Caco-2 (cell line): ENCODE data around the gene ERBB4. TPM values are rescaled to one million over a fixed set of nuclear protein-coding genes. Genes with fewer than 3 reads are reported as not detected.

Experiments
- BruUV-seq: library from RNA; stranded (reverse); fragments of 400-500 nt; replicated peaks from 2 replicates; lab custom pipeline; 2021; lab: Mats Ljungman, UMichigan
- CTCF ChIA-PET: fragments of 300-600 bp; sonication (Branson Sonifier 250); formaldehyde crosslinking; loops from one replicate; lab custom pipeline; 2022; ENCODE audit warnings: antibody characterized with exemption; lab: Charles Lee
- POLR2A ChIA-PET: fragments of 300-600 bp; sonication (Branson Sonifier 250); formaldehyde crosslinking; loops from one replicate; lab custom pipeline; 2022; ENCODE audit warnings: antibody characterized with exemption; lab: Charles Lee
- DNase-seq, 2 experiments: peaks; one replicate each; pipeline versions ENCODE4 v3.0.0 to v3.0.0-alpha.2; 2020 to 2022
- H3K27me3 ChIP-seq: replicated peaks from 2 replicates; pipeline ENCODE4 v1.6.0; 2011; ENCODE audit warnings: low read length; ENCODE audit not compliant: control insufficient read depth, insufficient read depth
- H3K36me3 ChIP-seq: 2 replicates; pipeline ENCODE4 v1.5.1; 2011; ENCODE audit warnings: low read length; ENCODE audit not compliant: control insufficient read depth, insufficient read depth
- H3K4me1 ChIP-seq: fragments of 250-450 bp; sonication (Bioruptor Pico); 2 replicates; pipeline ENCODE4 v1.5.1; 2020; ENCODE audit warnings: mild to moderate bottlenecking
- H3K4me3 ChIP-seq: 2 replicates; pipeline ENCODE4 v1.5.1; 2011; ENCODE audit warnings: low read depth, mild to moderate bottlenecking, control low read depth, low read length
- H3K9me3 ChIP-seq: fragments of 250-450 bp; sonication (Bioruptor Pico); 2 replicates; pipeline ENCODE4 v1.5.1; 2020; ENCODE audit warnings: mild to moderate bottlenecking, moderate library complexity
- H3K27ac Mint-ChIP-seq: one replicate; pipeline ENCODE4 v1.8.0; 2022; ENCODE audit warnings: mixed read lengths; ENCODE audit not compliant: unreplicated experiment
- H3K27me3 Mint-ChIP-seq: one replicate; pipeline ENCODE4 v1.8.0; 2022; ENCODE audit warnings: mixed read lengths; ENCODE audit not compliant: insufficient read depth, unreplicated experiment
- H3K36me3 Mint-ChIP-seq: one replicate; pipeline ENCODE4 v1.8.0; 2022; ENCODE audit warnings: mild to moderate bottlenecking, mixed read lengths; ENCODE audit not compliant: insufficient read depth, unreplicated experiment
- H3K4me1 Mint-ChIP-seq: one replicate; pipeline ENCODE4 v1.8.0; 2022; ENCODE audit warnings: low read depth, mixed read lengths; ENCODE audit not compliant: unreplicated experiment
- H3K4me3 Mint-ChIP-seq: one replicate; pipeline ENCODE4 v1.8.0; 2022; ENCODE audit warnings: mild to moderate bottlenecking, moderate library complexity, mixed read lengths; ENCODE audit not compliant: unreplicated experiment
- H3K9me3 Mint-ChIP-seq: one replicate; pipeline ENCODE4 v1.8.0; 2022; ENCODE audit warnings: mixed read lengths; ENCODE audit not compliant: unreplicated experiment
- CTCF ChIP-seq, 2 experiments: fragments of 200-600 bp in 1 of 2; IDR thresholded peaks; 1 replicate in 1 of 2; 2 replicates in 1 of 2; pipeline versions ENCODE4 v1.5.1 to v1.8.0; 2011 to 2022; ENCODE audit warnings: antibody characterized with exemption in 1 of 2, control low read depth in 1 of 2, inconsistent platforms in 1 of 2, low read depth in 1 of 2, low read length in 1 of 2, mild to moderate bottlenecking in 1 of 2, moderate library complexity in 1 of 2; ENCODE audit not compliant: insufficient read depth in 1 of 2, severe bottlenecking in 1 of 2, unreplicated experiment in 1 of 2
- intact Hi-C: fragments of 100-400 bp; cut with micrococcal nuclease; formaldehyde crosslinking; loops from one replicate; pipeline ENCODE4 v1.10.0; 2022; ENCODE audit not compliant: unreplicated experiment
- total RNA-seq: library from RNA; stranded (reverse); gene quantifications from 2 replicates; pipeline ENCODE4 v1.2.3, GENCODE V29; 2022

ERBB4 gene
- total RNA-seq, 1 experiment from 2014 or later = not detected

- no TSS peak for BruUV-seq
- H3K9me3 Mint-ChIP-seq = no peaks in the 10 kb centered on the region
- CTCF ChIA-PET = no interaction called here
- H3K4me3 Mint-ChIP-seq = no peak overlapping the region
- H3K4me3 ChIP-seq = no peak overlapping the region
- H3K27me3 Mint-ChIP-seq = no peaks in the 10 kb centered on the region
- no peak overlapping the region for H3K27ac Mint-ChIP-seq
- H3K36me3 Mint-ChIP-seq = no peaks in the 10 kb centered on the region
- DNase-seq = no peak
- no peak for TF ChIP-seq CTCF (IDR thresholded peaks at IDR 0.05; ENCODE audit: insufficient read depth in 1 of 2, low read depth in 1 of 2, low read length in 1 of 2, severe bottlenecking in 1 of 2, unreplicated experiment in 1 of 2)
- H3K27me3 ChIP-seq = no peaks in the 10 kb centered on the region
- intact Hi-C loops = no loop called here
- H3K36me3 ChIP-seq = no peaks in the 10 kb centered on the region
- no peaks in the 10 kb centered on the region for H3K9me3 ChIP-seq
- H3K4me1 Mint-ChIP-seq = no peaks in the 10 kb centered on the region
- POLR2A ChIA-PET = no interaction called here
- H3K4me1 ChIP-seq = no peaks in the 10 kb centered on the region
These were observed 1115.6 kb downstream of the ERBB4 start for GRCh38 chr2:211423018-211423417.

- intact Hi-C loops = no loop called here
These were observed 1121.1 kb downstream of the ERBB4 start for GRCh38 chr2:211417544-211417943.

GRCh38 chr2:211416373-211416772 lies 1122.2 kb downstream of the ERBB4 start:
- no peaks in the 10 kb centered on the region for H3K36me3 ChIP-seq
- H3K4me1 ChIP-seq = no peaks in the 10 kb centered on the region
- Mint-ChIP-seq H3K27me3 (no peaks in the 10 kb centered on the region), H3K9me3 (no peaks in the 10 kb centered on the region), H3K27ac (no peak overlapping the region), H3K4me3 (no peak overlapping the region), H3K36me3 (no peaks in the 10 kb centered on the region), H3K4me1 (no peaks in the 10 kb centered on the region)
- no TSS peak for BruUV-seq
- POLR2A ChIA-PET = no interaction called here
- DNase-seq = no peak
- TF ChIP-seq CTCF (IDR thresholded peaks at IDR 0.05; ENCODE audit: insufficient read depth in 1 of 2, low read depth in 1 of 2, low read length in 1 of 2, severe bottlenecking in 1 of 2, unreplicated experiment in 1 of 2) = no peak
- H3K9me3 ChIP-seq = no peaks in the 10 kb centered on the region
- no peaks in the 10 kb centered on the region for H3K27me3 ChIP-seq
- intact Hi-C loops = no loop called here
- no peak overlapping the region for H3K4me3 ChIP-seq
- CTCF ChIA-PET = interaction anchor here (0.7 kb wide), 1 partner anchor 150 kb away, joined by 3 read pairs; no protein-coding TSS in a partner anchor

More at GRCh38 chr2:211417544-211417943, 1121.1 kb downstream of the ERBB4 start:
- BruUV-seq = no TSS peak
- no peaks in the 10 kb centered on the region for H3K36me3 Mint-ChIP-seq
- no peaks in the 10 kb centered on the region for H3K9me3 Mint-ChIP-seq
- DNase-seq = no peak
- no peaks in the 10 kb centered on the region for H3K9me3 ChIP-seq
- no peaks in the 10 kb centered on the region for H3K4me1 ChIP-seq
- no peaks in the 10 kb centered on the region for H3K27me3 Mint-ChIP-seq
- H3K4me3 Mint-ChIP-seq = no peak overlapping the region
- H3K4me1 Mint-ChIP-seq = no peaks in the 10 kb centered on the region
- H3K27ac Mint-ChIP-seq = no peak overlapping the region
- no peak overlapping the region for H3K4me3 ChIP-seq
- CTCF ChIA-PET = no interaction called here
- no peaks in the 10 kb centered on the region for H3K27me3 ChIP-seq
- no peaks in the 10 kb centered on the region for H3K36me3 ChIP-seq
- no peak for TF ChIP-seq CTCF (IDR thresholded peaks at IDR 0.05; ENCODE audit: insufficient read depth in 1 of 2, low read depth in 1 of 2, low read length in 1 of 2, severe bottlenecking in 1 of 2, unreplicated experiment in 1 of 2)
- POLR2A ChIA-PET = no interaction called here
